HepG2 (cell line): ENCODE measurements around the gene HAGH. TPM values are rescaled to one million over a fixed set of nuclear protein-coding genes. Genes with fewer than 3 reads are reported as not detected.
A peak's percentile ranks its signal among the peaks of the same experiment; 100 is the strongest.

ENCODE experiments used
- ATAC-seq: fragments of 200-7000 bp; cut with Tn5 transposase; 3 replicates; pipeline ENCODE4 v1.9.1; 2020; ENCODE audit warnings: mild to moderate bottlenecking, moderate library complexity
- BruUV-seq: library from RNA; stranded (reverse); fragments of 400-500 nt; replicated peaks from 2 replicates; lab custom pipeline; 2021; lab: Mats Ljungman, UMichigan
- CTCF ChIA-PET: fragments of 300-600 bp; formaldehyde crosslinking; extraction: SDS; loops from one replicate; lab custom pipeline; 2021; ENCODE audit warnings: low total read pairs, inconsistent platforms, low intra/inter-chr PET ratio; lab: Yijun Ruan, JAX
- POLR2A ChIA-PET: fragments of 350-600 bp; sonication (Branson Sonifier 250); formaldehyde crosslinking; loops from one replicate; lab custom pipeline; 2020; ENCODE audit warnings: antibody characterized with exemption, inconsistent platforms; lab: Yijun Ruan, JAX
- DNase-seq: peaks from one replicate; pipeline ENCODE4 v3.0.0-alpha.2; 2015; ENCODE audit warnings: low spot score
- FAIRE-seq: peaks from 3 replicates; lab custom pipeline; 2011; peaks lifted over from hg19 to GRCh38; lab: Jason Lieb, UNC
- H2AFZ ChIP-seq: one replicate; pipeline ENCODE4 v1.6.1; 2011; ENCODE audit warnings: low read length, inconsistent platforms
- H3K27ac ChIP-seq: fragments of 300-600 bp; 3 replicates; pipeline ENCODE4 v1.8.0; 2011; ENCODE audit warnings: mixed run types, mild to moderate bottlenecking, mixed read lengths, low read length, inconsistent platforms; ENCODE audit not compliant: insufficient read depth; ENCODE audit errors: extremely low read length
- H3K27me3 ChIP-seq, 2 experiments: fragments of 200-600 bp in 1 of 2; 2 replicates in 1 of 2; 3 replicates in 1 of 2; pipeline versions ENCODE4 v1.6.0 to v1.8.0; 2011; ENCODE audit warnings: low read length in 2 of 2, mild to moderate bottlenecking in 2 of 2, moderate library complexity in 2 of 2, inconsistent platforms in 1 of 2; ENCODE audit not compliant: insufficient read depth in 2 of 2, control insufficient read depth in 1 of 2
- H3K36me3 ChIP-seq, 2 experiments: fragments of 200-600 bp in 1 of 2; replicated peaks in 1 of 2; 2 replicates in 1 of 2; 3 replicates in 1 of 2; pipeline versions ENCODE4 v1.5.1 to v1.8.0; 2011; ENCODE audit warnings: low read length in 2 of 2, inconsistent platforms in 1 of 2; ENCODE audit not compliant: insufficient read depth in 2 of 2, control insufficient read depth in 1 of 2
- H3K4me1 ChIP-seq: 2 replicates; pipeline ENCODE4 v1.5.1; 2012; ENCODE audit warnings: low read length, inconsistent platforms; ENCODE audit not compliant: insufficient read depth
- H3K4me2 ChIP-seq: 2 replicates; pipeline ENCODE4 v1.6.0; 2011; ENCODE audit warnings: low read depth, low read length, inconsistent platforms
- H3K4me3 ChIP-seq, 3 experiments: fragments of 200-600 bp in 1 of 3; sonication (generic), shearing (Covaris generic) in 1 of 3; replicated peaks in 1 of 3; 2 replicates each; pipeline ENCODE4 v1.5.1; 2011 to 2016; ENCODE audit warnings: low read length in 3 of 3, inconsistent platforms in 2 of 3, low read depth in 2 of 3, mild to moderate bottlenecking in 2 of 3, control low read depth in 1 of 3, mixed read lengths in 1 of 3; ENCODE audit not compliant: insufficient read depth in 1 of 3
- H3K79me2 ChIP-seq: one replicate; pipeline ENCODE4 v1.6.1; 2011; ENCODE audit warnings: low read length, inconsistent platforms; ENCODE audit not compliant: insufficient read depth
- H3K9ac ChIP-seq: 2 replicates; pipeline ENCODE4 v1.6.0; 2011; ENCODE audit warnings: mild to moderate bottlenecking, low read depth, low read length, inconsistent platforms; ENCODE audit not compliant: insufficient read depth
- H3K9me3 ChIP-seq: 2 replicates; pipeline ENCODE4 v1.5.1; 2012; ENCODE audit warnings: mild to moderate bottlenecking, low read length
- H4K20me1 ChIP-seq: 2 replicates; pipeline ENCODE4 v1.6.0; 2011; ENCODE audit warnings: inconsistent platforms, mild to moderate bottlenecking, low read length, moderate library complexity; ENCODE audit not compliant: insufficient read depth
- EHMT2 ChIP-seq: fragments of 200-600 bp; sonication (generic); IDR thresholded peaks from 2 replicates; pipeline ENCODE4 v1.7.0; 2017; ENCODE audit warnings: antibody characterized with exemption, low read depth, low read length, borderline replicate concordance
- ELF4 ChIP-seq: sonication (generic); formaldehyde crosslinking; IDR thresholded peaks from 2 replicates; pipeline ENCODE4 v1.5.0; 2020; ENCODE audit warnings: missing genetic modification reagents, mild to moderate bottlenecking, moderate library complexity, borderline replicate concordance
- ESRRA ChIP-seq: sonication (generic); formaldehyde crosslinking; IDR thresholded peaks from 2 replicates; pipeline ENCODE4 v1.5.1; 2020; ENCODE audit warnings: mild to moderate bottlenecking, low read depth, missing genetic modification reagents
- GLI4 ChIP-seq: sonication (generic); formaldehyde crosslinking; IDR thresholded peaks from 2 replicates; pipeline ENCODE4 v1.5.1; 2020; ENCODE audit warnings: missing genetic modification reagents, mild to moderate bottlenecking, moderate library complexity, borderline replicate concordance
- MXI1 ChIP-seq: IDR thresholded peaks from 3 replicates; pipeline ENCODE4 v1.6.1; 2012; ENCODE audit warnings: low read depth, low read length, inconsistent platforms, borderline replicate concordance
- PLRG1 ChIP-seq: fragments of 450-650 bp; conservative IDR thresholded peaks from 2 replicates; pipeline ENCODE4 v1.6.1; 2016
- REL ChIP-seq: sonication (generic); formaldehyde crosslinking; conservative IDR thresholded peaks from 2 replicates; pipeline ENCODE4 v1.8.0; 2022; ENCODE audit warnings: mild to moderate bottlenecking, missing genetic modification reagents, moderate library complexity
- SP2 ChIP-seq: sonication (generic); formaldehyde crosslinking; IDR thresholded peaks from 2 replicates; pipeline ENCODE4 v1.5.1; 2020; ENCODE audit warnings: mild to moderate bottlenecking, missing genetic modification reagents
- YY1 ChIP-seq: IDR thresholded peaks from 2 replicates; pipeline ENCODE4 v1.6.1; 2011; ENCODE audit warnings: low read length, low read depth, moderate library complexity, mild to moderate bottlenecking; ENCODE audit not compliant: insufficient read depth, insufficient replicate concordance
- ZNF652 ChIP-seq: IDR thresholded peaks from 2 replicates; pipeline ENCODE4 v1.6.1; 2016; ENCODE audit warnings: low read depth, borderline replicate concordance
- WGBS: methylation state at CpG from one replicate; pipeline ENCODE4 v1.1.6; 2017; ENCODE audit warnings: low lambda C conversion rate; 5-methylcytosine and 5-hydroxymethylcytosine counted together
- in situ Hi-C: cut with HindIII; loops from 2 replicates; pipeline ENCODE4 v1.10.0; 2017; ENCODE audit warnings: low pct_unique_long_range_greater_than_20kb; ENCODE audit not compliant: extremely low pct_ligation_motif_present
- intact Hi-C: fragments of 100-400 bp; cut with micrococcal nuclease; formaldehyde crosslinking; loops from one replicate; pipeline ENCODE4 v1.10.0; 2022; ENCODE audit not compliant: unreplicated experiment
- polyA plus RNA-seq, 8 experiments: library from polyadenylated mRNA; depleted of rRNA in 3 of 8; stranded (reverse) in 7 of 8; unstranded in 1 of 8; fragments of >200 nt; fragmentation: Illumina TruSeq in 4 of 8; extraction: Trizol in 4 of 8; gene quantifications; 2 replicates each; pipeline versions ENCODE4 v1.2.1 to v1.2.3, GENCODE V29; 2011 to 2016; ENCODE audit warnings: low read depth in 4 of 8, missing spikeins in 1 of 8, mixed read lengths in 1 of 8; ENCODE audit not compliant: insufficient read depth in 1 of 8
- total RNA-seq, 5 experiments: library from RNA; depleted of rRNA; stranded (reverse); fragments of >200 nt; fragmentation: Illumina TruSeq; extraction: Trizol; gene quantifications; 2 replicates each; pipeline ENCODE4 v1.2.3, GENCODE V29; 2016; ENCODE audit warnings: low read depth in 1 of 5
- TF ChIP-seq, protein P1 (sequence below): sonication (generic); formaldehyde crosslinking; IDR thresholded peaks from 2 replicates; pipeline ENCODE4 v1.4.0; 2020; ENCODE audit warnings: missing genetic modification reagents, borderline replicate concordance
- TF ChIP-seq, protein P2 (sequence below): sonication (generic); formaldehyde crosslinking; IDR thresholded peaks from 2 replicates; pipeline ENCODE4 v1.8.0; 2022; ENCODE audit warnings: mild to moderate bottlenecking, missing genetic modification reagents, moderate library complexity
- TF ChIP-seq, protein P3 (sequence below): sonication (generic); formaldehyde crosslinking; IDR thresholded peaks from 2 replicates; pipeline ENCODE4 v1.4.0; 2020; ENCODE audit warnings: mild to moderate bottlenecking, missing genetic modification reagents
- TF ChIP-seq, protein P4 (sequence below): fragments of 450-650 bp; IDR thresholded peaks from 2 replicates; pipeline ENCODE4 v1.6.1; 2017

The HAGH gene
- total and polyA plus RNA-seq, 2 of the 13 experiments (the other 11 are each of a cell fraction or from before 2014, with no cell fraction given), result 70.4 to 95.4 TPM

DNA sequence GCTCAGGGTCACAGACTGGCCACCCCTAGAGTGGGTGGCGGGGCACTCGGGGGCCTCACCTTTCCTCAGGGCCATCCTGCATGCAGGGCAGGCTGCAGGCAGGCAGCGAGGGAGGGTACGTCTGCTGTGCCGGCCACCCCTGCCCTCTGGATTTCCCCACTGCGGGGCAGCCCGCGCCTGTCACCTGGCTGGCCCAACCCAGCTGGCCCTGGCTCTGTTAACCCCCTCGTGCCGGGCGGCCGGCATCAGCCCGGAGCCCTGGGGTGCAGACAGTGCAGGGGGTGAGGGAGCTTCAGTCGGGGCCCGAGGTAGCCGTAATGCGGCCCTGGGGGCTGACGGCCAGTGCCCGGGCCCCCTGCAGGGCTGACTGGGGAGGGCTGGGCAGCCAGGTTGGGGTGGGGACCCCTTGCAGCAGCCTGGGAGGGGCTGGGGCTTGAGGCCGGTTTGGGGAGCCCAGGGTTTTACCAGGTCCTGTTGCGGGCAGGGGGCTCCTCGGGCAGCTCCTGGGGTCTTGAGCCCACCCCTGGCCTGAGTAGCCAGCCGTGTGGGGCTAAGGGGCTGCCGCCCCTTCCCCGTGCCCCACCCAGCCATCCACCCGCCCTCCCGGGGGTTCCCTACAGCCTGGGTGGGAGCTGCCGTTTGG lies 32.9 kb downstream of the HAGH start, which contains the start of gene IGFALS (continued):
- TF ChIP-seq, protein P1, sequence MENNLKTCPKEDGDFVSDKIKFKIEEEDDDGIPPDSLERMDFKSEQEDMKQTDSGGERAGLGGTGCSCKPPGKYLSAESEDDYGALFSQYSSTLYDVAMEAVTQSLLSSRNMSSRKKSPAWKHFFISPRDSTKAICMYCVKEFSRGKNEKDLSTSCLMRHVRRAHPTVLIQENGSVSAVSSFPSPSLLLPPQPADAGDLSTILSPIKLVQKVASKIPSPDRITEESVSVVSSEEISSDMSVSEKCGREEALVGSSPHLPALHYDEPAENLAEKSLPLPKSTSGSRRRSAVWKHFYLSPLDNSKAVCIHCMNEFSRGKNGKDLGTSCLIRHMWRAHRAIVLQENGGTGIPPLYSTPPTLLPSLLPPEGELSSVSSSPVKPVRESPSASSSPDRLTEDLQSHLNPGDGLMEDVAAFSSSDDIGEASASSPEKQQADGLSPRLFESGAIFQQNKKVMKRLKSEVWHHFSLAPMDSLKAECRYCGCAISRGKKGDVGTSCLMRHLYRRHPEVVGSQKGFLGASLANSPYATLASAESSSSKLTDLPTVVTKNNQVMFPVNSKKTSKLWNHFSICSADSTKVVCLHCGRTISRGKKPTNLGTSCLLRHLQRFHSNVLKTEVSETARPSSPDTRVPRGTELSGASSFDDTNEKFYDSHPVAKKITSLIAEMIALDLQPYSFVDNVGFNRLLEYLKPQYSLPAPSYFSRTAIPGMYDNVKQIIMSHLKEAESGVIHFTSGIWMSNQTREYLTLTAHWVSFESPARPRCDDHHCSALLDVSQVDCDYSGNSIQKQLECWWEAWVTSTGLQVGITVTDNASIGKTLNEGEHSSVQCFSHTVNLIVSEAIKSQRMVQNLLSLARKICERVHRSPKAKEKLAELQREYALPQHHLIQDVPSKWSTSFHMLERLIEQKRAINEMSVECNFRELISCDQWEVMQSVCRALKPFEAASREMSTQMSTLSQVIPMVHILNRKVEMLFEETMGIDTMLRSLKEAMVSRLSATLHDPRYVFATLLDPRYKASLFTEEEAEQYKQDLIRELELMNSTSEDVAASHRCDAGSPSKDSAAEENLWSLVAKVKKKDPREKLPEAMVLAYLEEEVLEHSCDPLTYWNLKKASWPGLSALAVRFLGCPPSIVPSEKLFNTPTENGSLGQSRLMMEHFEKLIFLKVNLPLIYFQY (CRISPR knock-in tag), result 0 out of 2 replicates have a peak, but pooled peaks have one; percentile 25
- TF ChIP-seq MXI1, result no peak
- TF ChIP-seq PLRG1, result no peak
- no peak for TF ChIP-seq ELF4
- TF ChIP-seq ESRRA (CRISPR knock-in tag), result 0 out of 2 replicates have a peak, but pooled peaks have one; percentile 7
- TF ChIP-seq ZNF652 (CRISPR knock-in tag), result peak; percentile 93

DNA sequence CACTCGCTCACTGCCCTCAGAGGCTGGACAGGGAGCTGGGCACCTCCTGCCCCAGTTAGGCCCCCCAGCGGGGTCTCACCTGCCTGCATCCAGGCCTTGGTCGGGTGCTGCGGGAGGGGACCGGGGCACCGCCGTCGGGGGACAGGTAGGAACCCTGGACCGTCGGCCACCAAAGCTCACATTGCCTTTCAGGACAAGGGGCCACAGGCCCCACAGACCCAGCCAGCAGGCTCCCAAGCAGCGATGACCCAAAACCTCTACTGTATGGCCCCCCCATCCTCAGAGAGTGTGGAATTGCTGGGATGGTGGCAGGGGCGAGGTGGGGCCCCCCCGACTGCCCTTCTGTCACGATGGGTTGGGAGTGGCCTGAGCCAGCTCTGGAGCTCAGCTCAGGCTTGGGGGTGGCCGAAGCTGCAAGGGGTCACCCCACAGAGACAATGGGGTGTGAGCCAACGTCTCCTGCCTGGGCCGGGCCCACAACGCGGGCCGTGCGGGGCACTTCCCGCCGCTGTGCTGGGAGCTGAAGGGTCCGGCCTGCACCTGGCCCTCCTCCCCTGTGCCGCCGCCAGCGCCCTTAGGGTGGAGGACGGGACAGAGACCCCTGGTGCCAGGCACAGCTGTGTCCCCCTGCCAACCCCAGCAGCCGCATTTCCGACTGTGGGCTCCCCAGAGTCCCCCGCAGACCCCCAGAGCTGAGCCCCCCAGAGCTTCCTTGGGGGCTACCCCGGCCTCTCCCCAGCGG lies 33.6 kb downstream of the HAGH start:
- no peaks in the 10 kb centered on the region for H3K27me3 ChIP-seq
- H3K36me3 ChIP-seq, result 0 out of 5 replicates have a peak, but pooled peaks cover 1 to 4% of the 10 kb centered on the region in 2 experiments
- H3K4me1 ChIP-seq, result peaks cover 25% of the 10 kb centered on the region
- H3K9me3 ChIP-seq, result peaks cover 8% of the 10 kb centered on the region
- ATAC-seq, result no peak
- peak overlapping the region; percentile 65 for H3K27ac ChIP-seq
- H3K79me2 ChIP-seq, result no peaks in the 10 kb centered on the region
- intact Hi-C loops, result no loop called here
- POLR2A ChIA-PET, result interaction anchor here (1.2 to 5.5 kb wide), 7 partner anchors 10 to 150 kb away, joined by 3 to 57 read pairs (median 4); partner anchors contain the start of genes EME2, MRPS34, MSRB1 and NUBP2
- peak overlapping the region in 1 of 3 experiments; percentile 75; a peak in 1 of 6 replicates for H3K4me3 ChIP-seq
- DNase-seq, result no peak
- WGBS, result 91% methylated on average over 9 of the region's 33 CpGs
- 0 out of 2 replicates have a peak overlapping the region, but pooled peaks have one; percentile 92 for H3K4me2 ChIP-seq
- in situ Hi-C loops, result no loop called here
- H3K9ac ChIP-seq, result no peak overlapping the region
- CTCF ChIA-PET, result interaction anchor here (1.7 kb wide), 1 partner anchor 20 kb away, joined by 4 read pairs; no protein-coding TSS in a partner anchor
- FAIRE-seq, result no peak
- H2AFZ ChIP-seq, result no peak overlapping the region
- no TSS peak for BruUV-seq
- no peaks in the 10 kb centered on the region for H4K20me1 ChIP-seq
- TF ChIP-seq, protein P2, sequence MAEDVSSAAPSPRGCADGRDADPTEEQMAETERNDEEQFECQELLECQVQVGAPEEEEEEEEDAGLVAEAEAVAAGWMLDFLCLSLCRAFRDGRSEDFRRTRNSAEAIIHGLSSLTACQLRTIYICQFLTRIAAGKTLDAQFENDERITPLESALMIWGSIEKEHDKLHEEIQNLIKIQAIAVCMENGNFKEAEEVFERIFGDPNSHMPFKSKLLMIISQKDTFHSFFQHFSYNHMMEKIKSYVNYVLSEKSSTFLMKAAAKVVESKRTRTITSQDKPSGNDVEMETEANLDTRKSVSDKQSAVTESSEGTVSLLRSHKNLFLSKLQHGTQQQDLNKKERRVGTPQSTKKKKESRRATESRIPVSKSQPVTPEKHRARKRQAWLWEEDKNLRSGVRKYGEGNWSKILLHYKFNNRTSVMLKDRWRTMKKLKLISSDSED, result no peak
- TF ChIP-seq YY1 (no peak), EHMT2 (no peak), REL (CRISPR knock-in tag) (no peak), SP2 (no peak), GLI4 (CRISPR knock-in tag) (no peak)
- TF ChIP-seq, protein P3, sequence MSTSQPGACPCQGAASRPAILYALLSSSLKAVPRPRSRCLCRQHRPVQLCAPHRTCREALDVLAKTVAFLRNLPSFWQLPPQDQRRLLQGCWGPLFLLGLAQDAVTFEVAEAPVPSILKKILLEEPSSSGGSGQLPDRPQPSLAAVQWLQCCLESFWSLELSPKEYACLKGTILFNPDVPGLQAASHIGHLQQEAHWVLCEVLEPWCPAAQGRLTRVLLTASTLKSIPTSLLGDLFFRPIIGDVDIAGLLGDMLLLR (CRISPR knock-in tag), result no peak
- TF ChIP-seq, protein P4, sequence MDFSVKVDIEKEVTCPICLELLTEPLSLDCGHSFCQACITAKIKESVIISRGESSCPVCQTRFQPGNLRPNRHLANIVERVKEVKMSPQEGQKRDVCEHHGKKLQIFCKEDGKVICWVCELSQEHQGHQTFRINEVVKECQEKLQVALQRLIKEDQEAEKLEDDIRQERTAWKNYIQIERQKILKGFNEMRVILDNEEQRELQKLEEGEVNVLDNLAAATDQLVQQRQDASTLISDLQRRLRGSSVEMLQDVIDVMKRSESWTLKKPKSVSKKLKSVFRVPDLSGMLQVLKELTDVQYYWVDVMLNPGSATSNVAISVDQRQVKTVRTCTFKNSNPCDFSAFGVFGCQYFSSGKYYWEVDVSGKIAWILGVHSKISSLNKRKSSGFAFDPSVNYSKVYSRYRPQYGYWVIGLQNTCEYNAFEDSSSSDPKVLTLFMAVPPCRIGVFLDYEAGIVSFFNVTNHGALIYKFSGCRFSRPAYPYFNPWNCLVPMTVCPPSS, result no peak
